HepG2 (cell line): Measurements from ENCODE around the gene MEGF11. TPM values are rescaled to one million over a fixed set of nuclear protein-coding genes. Genes with fewer than 3 reads are reported as not detected.

Experiments used
- ATAC-seq: fragments of 200-7000 bp; cut with Tn5 transposase; 3 replicates; pipeline ENCODE4 v1.9.1; 2020; ENCODE audit warnings: mild to moderate bottlenecking, moderate library complexity
- BruUV-seq: library from RNA; stranded (reverse); fragments of 400-500 nt; replicated peaks from 2 replicates; lab custom pipeline; 2021; lab: Mats Ljungman, UMichigan
- CTCF ChIA-PET: fragments of 300-600 bp; formaldehyde crosslinking; extraction: SDS; loops from one replicate; lab custom pipeline; 2021; ENCODE audit warnings: low total read pairs, inconsistent platforms, low intra/inter-chr PET ratio; lab: Yijun Ruan, JAX
- POLR2A ChIA-PET: fragments of 350-600 bp; sonication (Branson Sonifier 250); formaldehyde crosslinking; loops from one replicate; lab custom pipeline; 2020; ENCODE audit warnings: antibody characterized with exemption, inconsistent platforms; lab: Yijun Ruan, JAX
- DNase-seq: peaks from one replicate; pipeline ENCODE4 v3.0.0-alpha.2; 2015; ENCODE audit warnings: low spot score
- FAIRE-seq: peaks from 3 replicates; lab custom pipeline; 2011; peaks lifted over from hg19 to GRCh38; lab: Jason Lieb, UNC
- H2AFZ ChIP-seq: one replicate; pipeline ENCODE4 v1.6.1; 2011; ENCODE audit warnings: low read length, inconsistent platforms
- H3K27ac ChIP-seq: fragments of 300-600 bp; 3 replicates; pipeline ENCODE4 v1.8.0; 2011; ENCODE audit warnings: mixed run types, mild to moderate bottlenecking, mixed read lengths, low read length, inconsistent platforms; ENCODE audit not compliant: insufficient read depth; ENCODE audit errors: extremely low read length
- H3K27me3 ChIP-seq, 2 experiments: fragments of 200-600 bp in 1 of 2; 2 replicates in 1 of 2; 3 replicates in 1 of 2; pipeline versions ENCODE4 v1.6.0 to v1.8.0; 2011; ENCODE audit warnings: low read length in 2 of 2, mild to moderate bottlenecking in 2 of 2, moderate library complexity in 2 of 2, inconsistent platforms in 1 of 2; ENCODE audit not compliant: insufficient read depth in 2 of 2, control insufficient read depth in 1 of 2
- H3K36me3 ChIP-seq, 2 experiments: fragments of 200-600 bp in 1 of 2; replicated peaks in 1 of 2; 2 replicates in 1 of 2; 3 replicates in 1 of 2; pipeline versions ENCODE4 v1.5.1 to v1.8.0; 2011; ENCODE audit warnings: low read length in 2 of 2, inconsistent platforms in 1 of 2; ENCODE audit not compliant: insufficient read depth in 2 of 2, control insufficient read depth in 1 of 2
- H3K4me1 ChIP-seq: 2 replicates; pipeline ENCODE4 v1.5.1; 2012; ENCODE audit warnings: low read length, inconsistent platforms; ENCODE audit not compliant: insufficient read depth
- H3K4me2 ChIP-seq: 2 replicates; pipeline ENCODE4 v1.6.0; 2011; ENCODE audit warnings: low read depth, low read length, inconsistent platforms
- H3K4me3 ChIP-seq, 3 experiments: fragments of 200-600 bp in 1 of 3; sonication (generic), shearing (Covaris generic) in 1 of 3; replicated peaks in 1 of 3; 2 replicates each; pipeline ENCODE4 v1.5.1; 2011 to 2016; ENCODE audit warnings: low read length in 3 of 3, inconsistent platforms in 2 of 3, low read depth in 2 of 3, mild to moderate bottlenecking in 2 of 3, control low read depth in 1 of 3, mixed read lengths in 1 of 3; ENCODE audit not compliant: insufficient read depth in 1 of 3
- H3K79me2 ChIP-seq: one replicate; pipeline ENCODE4 v1.6.1; 2011; ENCODE audit warnings: low read length, inconsistent platforms; ENCODE audit not compliant: insufficient read depth
- H3K9ac ChIP-seq: 2 replicates; pipeline ENCODE4 v1.6.0; 2011; ENCODE audit warnings: mild to moderate bottlenecking, low read depth, low read length, inconsistent platforms; ENCODE audit not compliant: insufficient read depth
- H3K9me3 ChIP-seq: 2 replicates; pipeline ENCODE4 v1.5.1; 2012; ENCODE audit warnings: mild to moderate bottlenecking, low read length
- H4K20me1 ChIP-seq: 2 replicates; pipeline ENCODE4 v1.6.0; 2011; ENCODE audit warnings: inconsistent platforms, mild to moderate bottlenecking, low read length, moderate library complexity; ENCODE audit not compliant: insufficient read depth
- DNMT1 ChIP-seq: sonication (generic); formaldehyde crosslinking; IDR thresholded peaks from 2 replicates; pipeline ENCODE4 v1.5.1; 2020; ENCODE audit warnings: mild to moderate bottlenecking, missing genetic modification reagents
- ERF ChIP-seq: IDR thresholded peaks from 2 replicates; pipeline ENCODE4 v1.6.1; 2018; ENCODE audit warnings: missing biosample characterization, missing genetic modification reagents
- HDAC1 ChIP-seq: sonication (generic); formaldehyde crosslinking; IDR thresholded peaks from 2 replicates; pipeline ENCODE4 v1.5.1; 2020; ENCODE audit warnings: mild to moderate bottlenecking, missing genetic modification reagents
- MEIS2 ChIP-seq: sonication (generic); formaldehyde crosslinking; IDR thresholded peaks from 2 replicates; pipeline ENCODE4 v1.9.0; 2021; ENCODE audit warnings: mild to moderate bottlenecking, missing genetic modification reagents
- ONECUT2 ChIP-seq: sonication (generic); formaldehyde crosslinking; IDR thresholded peaks from 2 replicates; pipeline ENCODE4 v1.4.0; 2020; ENCODE audit warnings: missing genetic modification reagents
- RARG ChIP-seq: sonication (generic); formaldehyde crosslinking; IDR thresholded peaks from 2 replicates; pipeline ENCODE4 v1.4.0; 2020; ENCODE audit warnings: low read depth, mild to moderate bottlenecking, missing genetic modification reagents
- SIX4 ChIP-seq: sonication (generic); formaldehyde crosslinking; IDR thresholded peaks from 2 replicates; pipeline ENCODE4 v1.4.0; 2020; ENCODE audit warnings: missing genetic modification reagents
- SYNCRIP ChIP-seq: fragments of 200-400 bp; formaldehyde crosslinking; IDR thresholded peaks from 2 replicates; pipeline ENCODE4 v1.6.1; 2018; ENCODE audit warnings: mild to moderate bottlenecking, low read depth, low read length; ENCODE audit not compliant: insufficient read depth
- XBP1 ChIP-seq: sonication (generic); formaldehyde crosslinking; IDR thresholded peaks from 2 replicates; pipeline ENCODE4 v1.5.0; 2020; ENCODE audit warnings: missing genetic modification reagents
- ZBTB26 ChIP-seq: IDR thresholded peaks from 2 replicates; pipeline ENCODE4 v1.6.1; 2016; ENCODE audit warnings: missing compliant biosample characterization, missing genetic modification reagents, borderline replicate concordance
- ZNF720 ChIP-seq: sonication (generic); formaldehyde crosslinking; IDR thresholded peaks from 2 replicates; pipeline ENCODE4 v1.4.0; 2020; ENCODE audit warnings: missing genetic modification reagents
- WGBS: methylation state at CpG from one replicate; pipeline ENCODE4 v1.1.6; 2017; ENCODE audit warnings: low lambda C conversion rate; 5-methylcytosine and 5-hydroxymethylcytosine counted together
- in situ Hi-C: cut with HindIII; loops from 2 replicates; pipeline ENCODE4 v1.10.0; 2017; ENCODE audit warnings: low pct_unique_long_range_greater_than_20kb; ENCODE audit not compliant: extremely low pct_ligation_motif_present
- intact Hi-C: fragments of 100-400 bp; cut with micrococcal nuclease; formaldehyde crosslinking; loops from one replicate; pipeline ENCODE4 v1.10.0; 2022; ENCODE audit not compliant: unreplicated experiment
- polyA plus RNA-seq, 8 experiments: library from polyadenylated mRNA; depleted of rRNA in 3 of 8; stranded (reverse) in 7 of 8; unstranded in 1 of 8; fragments of >200 nt; fragmentation: Illumina TruSeq in 4 of 8; extraction: Trizol in 4 of 8; gene quantifications; 2 replicates each; pipeline versions ENCODE4 v1.2.1 to v1.2.3, GENCODE V29; 2011 to 2016; ENCODE audit warnings: low read depth in 4 of 8, missing spikeins in 1 of 8, mixed read lengths in 1 of 8; ENCODE audit not compliant: insufficient read depth in 1 of 8
- total RNA-seq, 5 experiments: library from RNA; depleted of rRNA; stranded (reverse); fragments of >200 nt; fragmentation: Illumina TruSeq; extraction: Trizol; gene quantifications; 2 replicates each; pipeline ENCODE4 v1.2.3, GENCODE V29; 2016; ENCODE audit warnings: low read depth in 1 of 5
- TF ChIP-seq, protein P1 (sequence below): sonication (generic); formaldehyde crosslinking; IDR thresholded peaks from 2 replicates; pipeline ENCODE4 v1.4.0; 2020; ENCODE audit warnings: missing genetic modification reagents
- TF ChIP-seq, protein P2 (sequence below): sonication (generic); formaldehyde crosslinking; IDR thresholded peaks from 2 replicates; pipeline ENCODE4 v1.4.0; 2020; ENCODE audit warnings: mild to moderate bottlenecking, missing genetic modification reagents
- TF ChIP-seq, protein P3 (sequence below): sonication (generic); formaldehyde crosslinking; IDR thresholded peaks from 2 replicates; pipeline ENCODE4 v1.5.0; 2020; ENCODE audit warnings: missing genetic modification reagents

The MEGF11 gene
- total and polyA plus RNA-seq, 2 of the 13 experiments (the other 11 are each of a cell fraction or from before 2014, with no cell fraction given) = not detected

- Histone ChIP-seq H3K27me3 (peaks cover 3 to 21% of the 10 kb centered on the region in 2 experiments; a peak in 4 of 5 replicates), H3K9me3 (no peaks in the 10 kb centered on the region), H4K20me1 (no peaks in the 10 kb centered on the region), H2AFZ (no peak overlapping the region), H3K4me1 (peaks cover 17% of the 10 kb centered on the region), H3K4me3 (no peak overlapping the region), H3K36me3 (no peaks in the 10 kb centered on the region), H3K79me2 (no peaks in the 10 kb centered on the region), H3K4me2 (no peak overlapping the region), H3K27ac (no peak overlapping the region), H3K9ac (no peak overlapping the region)
- DNase-seq = no peak
- no peak for ATAC-seq
- ChIA-PET POLR2A (no interaction called here), CTCF (no interaction called here)
- no peak for FAIRE-seq
- in situ Hi-C loops = no loop called here
- WGBS = 38% methylated on average over 8 of the region's 10 CpGs
- intact Hi-C loops = no loop called here
- BruUV-seq = no TSS peak
- no peak for TF ChIP-seq HDAC1 (CRISPR knock-in tag)
- TF ChIP-seq ZNF720 = no peak
- no peak for TF ChIP-seq SIX4 (CRISPR knock-in tag)
- TF ChIP-seq, protein P1, sequence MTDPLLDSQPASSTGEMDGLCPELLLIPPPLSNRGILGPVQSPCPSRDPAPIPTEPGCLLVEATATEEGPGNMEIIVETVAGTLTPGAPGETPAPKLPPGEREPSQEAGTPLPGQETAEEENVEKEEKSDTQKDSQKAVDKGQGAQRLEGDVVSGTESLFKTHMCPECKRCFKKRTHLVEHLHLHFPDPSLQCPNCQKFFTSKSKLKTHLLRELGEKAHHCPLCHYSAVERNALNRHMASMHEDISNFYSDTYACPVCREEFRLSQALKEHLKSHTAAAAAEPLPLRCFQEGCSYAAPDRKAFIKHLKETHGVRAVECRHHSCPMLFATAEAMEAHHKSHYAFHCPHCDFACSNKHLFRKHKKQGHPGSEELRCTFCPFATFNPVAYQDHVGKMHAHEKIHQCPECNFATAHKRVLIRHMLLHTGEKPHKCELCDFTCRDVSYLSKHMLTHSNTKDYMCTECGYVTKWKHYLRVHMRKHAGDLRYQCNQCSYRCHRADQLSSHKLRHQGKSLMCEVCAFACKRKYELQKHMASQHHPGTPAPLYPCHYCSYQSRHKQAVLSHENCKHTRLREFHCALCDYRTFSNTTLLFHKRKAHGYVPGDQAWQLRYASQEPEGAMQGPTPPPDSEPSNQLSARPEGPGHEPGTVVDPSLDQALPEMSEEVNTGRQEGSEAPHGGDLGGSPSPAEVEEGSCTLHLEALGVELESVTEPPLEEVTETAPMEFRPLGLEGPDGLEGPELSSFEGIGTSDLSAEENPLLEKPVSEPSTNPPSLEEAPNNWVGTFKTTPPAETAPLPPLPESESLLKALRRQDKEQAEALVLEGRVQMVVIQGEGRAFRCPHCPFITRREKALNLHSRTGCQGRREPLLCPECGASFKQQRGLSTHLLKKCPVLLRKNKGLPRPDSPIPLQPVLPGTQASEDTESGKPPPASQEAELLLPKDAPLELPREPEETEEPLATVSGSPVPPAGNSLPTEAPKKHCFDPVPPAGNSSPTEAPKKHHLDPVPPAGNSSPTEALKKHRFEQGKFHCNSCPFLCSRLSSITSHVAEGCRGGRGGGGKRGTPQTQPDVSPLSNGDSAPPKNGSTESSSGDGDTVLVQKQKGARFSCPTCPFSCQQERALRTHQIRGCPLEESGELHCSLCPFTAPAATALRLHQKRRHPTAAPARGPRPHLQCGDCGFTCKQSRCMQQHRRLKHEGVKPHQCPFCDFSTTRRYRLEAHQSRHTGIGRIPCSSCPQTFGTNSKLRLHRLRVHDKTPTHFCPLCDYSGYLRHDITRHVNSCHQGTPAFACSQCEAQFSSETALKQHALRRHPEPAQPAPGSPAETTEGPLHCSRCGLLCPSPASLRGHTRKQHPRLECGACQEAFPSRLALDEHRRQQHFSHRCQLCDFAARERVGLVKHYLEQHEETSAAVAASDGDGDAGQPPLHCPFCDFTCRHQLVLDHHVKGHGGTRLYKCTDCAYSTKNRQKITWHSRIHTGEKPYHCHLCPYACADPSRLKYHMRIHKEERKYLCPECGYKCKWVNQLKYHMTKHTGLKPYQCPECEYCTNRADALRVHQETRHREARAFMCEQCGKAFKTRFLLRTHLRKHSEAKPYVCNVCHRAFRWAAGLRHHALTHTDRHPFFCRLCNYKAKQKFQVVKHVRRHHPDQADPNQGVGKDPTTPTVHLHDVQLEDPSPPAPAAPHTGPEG (CRISPR knock-in tag) = no peak
- no peak for TF ChIP-seq MEIS2 (CRISPR knock-in tag)
- no peak for TF ChIP-seq ONECUT2 (CRISPR knock-in tag)
- no peak for TF ChIP-seq DNMT1 (CRISPR knock-in tag)
- TF ChIP-seq ERF = no peak
- TF ChIP-seq, protein P2, sequence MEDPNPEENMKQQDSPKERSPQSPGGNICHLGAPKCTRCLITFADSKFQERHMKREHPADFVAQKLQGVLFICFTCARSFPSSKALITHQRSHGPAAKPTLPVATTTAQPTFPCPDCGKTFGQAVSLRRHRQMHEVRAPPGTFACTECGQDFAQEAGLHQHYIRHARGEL (CRISPR knock-in tag) = no peak
- TF ChIP-seq, protein P3, sequence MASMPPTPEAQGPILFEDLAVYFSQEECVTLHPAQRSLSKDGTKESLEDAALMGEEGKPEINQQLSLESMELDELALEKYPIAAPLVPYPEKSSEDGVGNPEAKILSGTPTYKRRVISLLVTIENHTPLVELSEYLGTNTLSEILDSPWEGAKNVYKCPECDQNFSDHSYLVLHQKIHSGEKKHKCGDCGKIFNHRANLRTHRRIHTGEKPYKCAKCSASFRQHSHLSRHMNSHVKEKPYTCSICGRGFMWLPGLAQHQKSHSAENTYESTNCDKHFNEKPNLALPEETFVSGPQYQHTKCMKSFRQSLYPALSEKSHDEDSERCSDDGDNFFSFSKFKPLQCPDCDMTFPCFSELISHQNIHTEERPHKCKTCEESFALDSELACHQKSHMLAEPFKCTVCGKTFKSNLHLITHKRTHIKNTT (CRISPR knock-in tag) = no peak
- no peak for TF ChIP-seq RARG (CRISPR knock-in tag)
- TF ChIP-seq ZBTB26 = no peak
- no peak for TF ChIP-seq XBP1 (CRISPR knock-in tag)
- no peak for TF ChIP-seq SYNCRIP
Observed at GRCh38 chr15:66133247-66133885, 120.2 kb downstream of the MEGF11 start.
